ENCODE results near the gene EFCAB8. TPM values are rescaled to one million over a fixed set of nuclear protein-coding genes. Genes with fewer than 3 reads are reported as not detected.

The EFCAB8 gene
- total and polyA plus RNA-seq, 4 donors, result 0.25 TPM; not detected in 3

GRCh38 chr20:32975698-32976674, 117.3 kb downstream of the EFCAB8 start:
- WGBS, result 83% methylated on average over 15 of the region's 15 CpGs
- Histone ChIP-seq H3K9ac (ENCODE audit: low read depth in 1 of 2, low read length in 2 of 2) (no peak overlapping the region), H3K27ac (ENCODE audit: low read depth in 1 of 2, low read length in 2 of 2) (no peak overlapping the region), H3K4me3 (ENCODE audit: low read depth in 1 of 3, low read length in 3 of 3) (no peak overlapping the region), H3K27me3 (ENCODE audit: control insufficient read depth in 4 of 4, insufficient read depth in 4 of 4, low read length in 3 of 4) (no peaks in the 10 kb centered on the region), H3K36me3 (ENCODE audit: control insufficient read depth in 4 of 4, insufficient read depth in 3 of 4, low read depth in 1 of 4, low read length in 3 of 4) (no peaks in the 10 kb centered on the region), H3K4me1 (ENCODE audit: control insufficient read depth in 4 of 4, insufficient read depth in 4 of 4, low read length in 3 of 4) (no peaks in the 10 kb centered on the region), H3K9me3 (ENCODE audit: control insufficient read depth in 4 of 4, low read length in 3 of 4) (no peaks in the 10 kb centered on the region)
- no peak for DNase-seq (ENCODE audit: low spot score)
- TF ChIP-seq ZBTB33 (IDR thresholded peaks at IDR 0.05) (no peak), RAD21 (IDR thresholded peaks at IDR 0.05) (no peak), MAX (IDR thresholded peaks at IDR 0.05) (no peak), HNF4G (IDR thresholded peaks at IDR 0.05) (no peak), NR2F2 (IDR thresholded peaks at IDR 0.05) (no peak), CTCF (IDR thresholded peaks at IDR 0.05; ENCODE audit: low read depth, low read length, missing input control) (no peak), FOXA1 (IDR thresholded peaks at IDR 0.05) (no peak), ATF3 (IDR thresholded peaks at IDR 0.05) (no peak), HNF4A (conservative IDR thresholded peaks at IDR 0.05) (no peak), EGR1 (IDR thresholded peaks at IDR 0.05; ENCODE audit: low read depth in 2 of 2) (no peak), GABPA (IDR thresholded peaks at IDR 0.05 in 1 of 2, conservative IDR thresholded peaks at IDR 0.05 in 1 of 2) (no peak)

- H3K36me3 ChIP-seq (ENCODE audit: control insufficient read depth in 4 of 4, insufficient read depth in 3 of 4, low read depth in 1 of 4, low read length in 3 of 4), result no peaks in the 10 kb centered on the region
- H3K4me1 ChIP-seq (ENCODE audit: control insufficient read depth in 4 of 4, insufficient read depth in 4 of 4, low read length in 3 of 4), result no peaks in the 10 kb centered on the region
- no peaks in the 10 kb centered on the region for H3K27me3 ChIP-seq (ENCODE audit: control insufficient read depth in 4 of 4, insufficient read depth in 4 of 4, low read length in 3 of 4)
- no peak overlapping the region for H3K4me3 ChIP-seq (ENCODE audit: low read depth in 1 of 3, low read length in 3 of 3)
- no peak for DNase-seq (ENCODE audit: low spot score)
- TF ChIP-seq ATF3 (IDR thresholded peaks at IDR 0.05), result no peak
- no peak for TF ChIP-seq JUND (IDR thresholded peaks at IDR 0.05)
- TF ChIP-seq CTCF (IDR thresholded peaks at IDR 0.05; ENCODE audit: low read depth, low read length, missing input control), result no peak
- no peak for TF ChIP-seq NR2F2 (IDR thresholded peaks at IDR 0.05)
- TF ChIP-seq FOXA2 (IDR thresholded peaks at IDR 0.05), result no peak
- TF ChIP-seq ZBTB33 (IDR thresholded peaks at IDR 0.05), result no peak
- no peak for TF ChIP-seq YY1 (IDR thresholded peaks at IDR 0.05)
- TF ChIP-seq SP1 (IDR thresholded peaks at IDR 0.05), result no peak
- no peak for TF ChIP-seq TAF1 (conservative IDR thresholded peaks at IDR 0.05)
- no peak for TF ChIP-seq MAX (IDR thresholded peaks at IDR 0.05)
- TF ChIP-seq HNF4G (IDR thresholded peaks at IDR 0.05), result no peak
- no peak for TF ChIP-seq FOXA1 (IDR thresholded peaks at IDR 0.05)
- no peak for TF ChIP-seq RAD21 (IDR thresholded peaks at IDR 0.05)
- no peak for TF ChIP-seq RXRA (IDR thresholded peaks at IDR 0.05)
- H3K9me3 ChIP-seq (ENCODE audit: control insufficient read depth in 4 of 4, low read length in 3 of 4), result no peaks in the 10 kb centered on the region
- WGBS, result 71% methylated on average over 6 of the region's 6 CpGs
- no peak overlapping the region for H3K27ac ChIP-seq (ENCODE audit: low read depth in 1 of 2, low read length in 2 of 2)
- H3K9ac ChIP-seq (ENCODE audit: low read depth in 1 of 2, low read length in 2 of 2), result no peak overlapping the region
These were observed 118.0 kb downstream of the EFCAB8 start for GRCh38 chr20:32976746-32977145.

Data from liver (tissue), 9 donors.